ENCODE results near the gene COG8.
"Not testable (repeated sequence)": the region's sequence is repeated elsewhere in the genome, so short reads cannot be mapped to it uniquely, and the experiment has no call there.

COG8 gene

GRCh38 chr16:69293401-69293800 is 46.0 kb downstream of the COG8 start:
- no peak for DNase-seq (ENCODE audit: low spot score)
- FAIRE-seq: no peak

GRCh38 chr16:69291657-69292056 is 47.7 kb downstream of the COG8 start:
- FAIRE-seq; DNase-seq (ENCODE audit: low spot score): not testable (repeated sequence)

GRCh38 chr16:69286941-69287713 is 52.2 kb downstream of the COG8 start:
- FAIRE-seq (no peak), DNase-seq (ENCODE audit: low spot score) (peak; percentile 22)

DNA sequence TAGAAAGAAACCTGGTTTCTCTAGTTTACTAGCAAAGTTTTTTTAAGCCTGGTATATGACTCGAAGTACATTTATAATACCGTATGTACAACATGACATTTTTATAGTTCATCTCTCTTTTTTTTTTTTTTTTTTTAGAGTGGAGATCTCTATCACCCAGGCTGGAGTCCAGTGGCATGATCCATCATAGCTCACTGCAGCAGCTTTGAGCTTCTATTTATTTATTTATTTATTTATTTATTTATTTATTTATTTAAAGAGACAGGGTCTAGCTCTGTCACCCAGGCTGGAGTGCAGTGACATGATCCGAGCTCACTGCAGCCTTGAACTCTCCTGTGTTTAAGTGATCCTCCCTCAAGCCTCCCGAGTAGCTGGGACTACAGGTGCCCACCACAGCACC is 54.1 kb downstream of the COG8 start:
- FAIRE-seq (no peak), DNase-seq (ENCODE audit: low spot score) (no peak)

- FAIRE-seq: no peak
- no peak for DNase-seq (ENCODE audit: low spot score)
These were observed 55.5 kb downstream of the COG8 start for GRCh38 chr16:69283851-69284250.

GRCh38 chr16:69277413-69277812 is 62.0 kb downstream of the COG8 start:
- FAIRE-seq (no peak), DNase-seq (ENCODE audit: low spot score) (no peak)

Data from urothelium cell line (cell line).